Testis (tissue), 3 donors: ENCODE data around the gene GPR6. TPM values are rescaled to one million over a fixed set of nuclear protein-coding genes. Genes with fewer than 3 reads are reported as not detected.

ENCODE experiments used
- DNase-seq: peaks from one replicate; pipeline ENCODE4 v3.0.0-alpha.2; 2019
- H3K27ac ChIP-seq, 2 donors: fragments of 200-600 bp; sonication (generic); one replicate each; pipeline ENCODE4 v1.5.1; 2019
- H3K27me3 ChIP-seq: fragments of 200-600 bp; sonication (generic); one replicate; pipeline ENCODE4 v1.5.1; 2019
- H3K36me3 ChIP-seq: fragments of 200-600 bp; sonication (generic); one replicate; pipeline ENCODE4 v1.5.1; 2017; ENCODE audit warnings: low read depth; ENCODE audit errors: missing control alignments
- H3K4me1 ChIP-seq: fragments of 200-600 bp; sonication (generic); one replicate; pipeline ENCODE4 v1.5.1; 2019
- H3K4me3 ChIP-seq, 2 donors: fragments of 200-600 bp; sonication (generic); one replicate each; pipeline ENCODE4 v1.5.1; 2017 to 2019
- H3K9me3 ChIP-seq: fragments of 200-600 bp; sonication (generic); one replicate; pipeline ENCODE4 v1.5.1; 2017
- CTCF ChIP-seq, 3 experiments: fragments of 450-650 bp in 2 of 3; fragments of 200-600 bp in 1 of 3; sonication (generic) in 1 of 3; IDR thresholded peaks; one replicate each; pipeline ENCODE4 v1.5.1; 2016 to 2019; ENCODE audit warnings: antibody characterized with exemption in 3 of 3, mild to moderate bottlenecking in 2 of 3, moderate library complexity in 1 of 3
- POLR2A ChIP-seq: fragments of 450-650 bp; IDR thresholded peaks from one replicate; pipeline ENCODE4 v1.6.1; 2017; ENCODE audit warnings: antibody characterized with exemption, mild to moderate bottlenecking, moderate library complexity
- WGBS, 2 donors: methylation state at CpG; one replicate each; pipeline ENCODE4 v1.1.5; 2018; 5-methylcytosine and 5-hydroxymethylcytosine counted together
- intact Hi-C: fragments of 100-400 bp; cut with DNase I; formaldehyde crosslinking; loops from one replicate; pipeline ENCODE4 v1.15.1; 2023; ENCODE audit warnings: low total_unique reads
- polyA plus RNA-seq: library from polyadenylated mRNA; stranded (reverse); fragments of 350-450 nt; fragmentation: Illumina TruSeq; extraction: RNeasy Lipid Tissue Mini Kit (QIAGEN cat#74804); gene quantifications from one replicate; pipeline ENCODE4 v1.2.3, GENCODE V29; 2014; ENCODE audit warnings: low read depth, low replicate concordance; ENCODE audit not compliant: insufficient read depth
- total RNA-seq, 2 donors: library from RNA; depleted of rRNA; stranded (reverse); fragments of >200 nt; gene quantifications; one replicate each; pipeline ENCODE4 v1.2.3, GENCODE V29; 2016

GPR6 gene
- total and polyA plus RNA-seq, 3 donors from 2014 or later: not detected

- WGBS, 2 donors: 74 to 76% methylated on average over 6 of the region's 6 CpGs
- DNase-seq: no peak
These were observed 35.3 kb downstream of the GPR6 start for GRCh38 chr6:110013386-110013785.

GRCh38 chr6:110015206-110015605 lies 37.1 kb downstream of the GPR6 start:
- 92 to 93% methylated on average over 9 of the region's 9 CpGs for WGBS, 2 donors
- intact Hi-C loops: no loop called here
- TF ChIP-seq POLR2A (no peak), CTCF (IDR thresholded peaks at IDR 0.05) (no peak)

More at GRCh38 chr6:110013386-110013785, 35.3 kb downstream of the GPR6 start:
- intact Hi-C loops: no loop called here
- Histone ChIP-seq H3K36me3 (no peaks in the 10 kb centered on the region), H3K9me3 (no peaks in the 10 kb centered on the region), H3K4me1 (no peaks in the 10 kb centered on the region), H3K4me3 (no peak overlapping the region), H3K27me3 (no peaks in the 10 kb centered on the region), H3K27ac (no peak overlapping the region)
- TF ChIP-seq POLR2A (no peak), CTCF (IDR thresholded peaks at IDR 0.05) (no peak)

GRCh38 chr6:110017306-110017705 lies 39.2 kb downstream of the GPR6 start:
- Histone ChIP-seq H3K27me3 (no peaks in the 10 kb centered on the region), H3K9me3 (no peaks in the 10 kb centered on the region), H3K4me3 (no peak overlapping the region), H3K27ac (no peak overlapping the region), H3K4me1 (no peaks in the 10 kb centered on the region), H3K36me3 (no peaks in the 10 kb centered on the region)
- intact Hi-C loops: no loop called here
- no peak for DNase-seq
- TF ChIP-seq CTCF (IDR thresholded peaks at IDR 0.05): no peak
- 78 to 86% methylated on average over 6 of the region's 6 CpGs for WGBS, 2 donors

More at GRCh38 chr6:110015206-110015605, 37.1 kb downstream of the GPR6 start:
- no peak overlapping the region for H3K4me3 ChIP-seq
- DNase-seq: no peak
- H3K27me3 ChIP-seq: no peaks in the 10 kb centered on the region
- H3K36me3 ChIP-seq: no peaks in the 10 kb centered on the region
- no peaks in the 10 kb centered on the region for H3K9me3 ChIP-seq
- H3K4me1 ChIP-seq: no peaks in the 10 kb centered on the region
- no peak overlapping the region for H3K27ac ChIP-seq

- DNase-seq: no peak
- Histone ChIP-seq H3K4me3 (no peak overlapping the region), H3K4me1 (no peaks in the 10 kb centered on the region), H3K36me3 (no peaks in the 10 kb centered on the region), H3K27ac (no peak overlapping the region), H3K27me3 (no peaks in the 10 kb centered on the region), H3K9me3 (no peaks in the 10 kb centered on the region)
- intact Hi-C loops: no loop called here
- WGBS, 2 donors: 79 to 84% methylated on average over 7 of the region's 7 CpGs
- no peak for TF ChIP-seq POLR2A
- no peak for TF ChIP-seq CTCF (IDR thresholded peaks at IDR 0.05)
These were observed 39.8 kb downstream of the GPR6 start for GRCh38 chr6:110017946-110018345.

- no peaks in the 10 kb centered on the region for H3K4me1 ChIP-seq
These were observed 40.4 kb downstream of the GPR6 start for GRCh38 chr6:110018486-110018885.

More at GRCh38 chr6:110018486-110018885, 40.4 kb downstream of the GPR6 start:
- no peaks in the 10 kb centered on the region for H3K9me3 ChIP-seq
- no peaks in the 10 kb centered on the region for H3K27me3 ChIP-seq
- H3K4me3 ChIP-seq: no peak overlapping the region
- intact Hi-C loops: no loop called here
- 87 to 91% methylated on average over 4 to 5 of the region's 5 CpGs for WGBS, 2 donors
- no peak for DNase-seq
- TF ChIP-seq POLR2A (no peak), CTCF (IDR thresholded peaks at IDR 0.05) (no peak)
- no peaks in the 10 kb centered on the region for H3K36me3 ChIP-seq
- no peak overlapping the region for H3K27ac ChIP-seq
